ENCODE measurements around the gene CLASP2. TPM values are rescaled to one million over a fixed set of nuclear protein-coding genes. Genes with fewer than 3 reads are reported as not detected.

The CLASP2 gene
- total RNA-seq, 2 donors from 2014 or later = 34.8 to 47.8 TPM

GRCh38 chr3:33592999-33593398 is 125.1 kb downstream of the CLASP2 start:
- no peak for ATAC-seq
- Histone ChIP-seq H3K36me3 (replicated peaks in 1 of 2; ENCODE audit: insufficient read depth in 1 of 2, low read depth in 2 of 2) (peaks cover 0 to 9% of the 10 kb centered on the region in 2 donors), H3K27ac (no peak overlapping the region), H3K9me3 (no peaks in the 10 kb centered on the region), H3K27me3 (no peaks in the 10 kb centered on the region), H3K4me3 (no peak overlapping the region), H3K4me1 (no peaks in the 10 kb centered on the region)
- TF ChIP-seq CTCF (IDR thresholded peaks at IDR 0.05) = no peak
- no peak for TF ChIP-seq POLR2A (IDR thresholded peaks at IDR 0.05)
- intact Hi-C loops (cut with DNase I) = no loop called here
- DNase-seq = no peak
- 82 to 92% methylated on average over 1 of the region's 1 CpG for WGBS, 2 donors

DNA sequence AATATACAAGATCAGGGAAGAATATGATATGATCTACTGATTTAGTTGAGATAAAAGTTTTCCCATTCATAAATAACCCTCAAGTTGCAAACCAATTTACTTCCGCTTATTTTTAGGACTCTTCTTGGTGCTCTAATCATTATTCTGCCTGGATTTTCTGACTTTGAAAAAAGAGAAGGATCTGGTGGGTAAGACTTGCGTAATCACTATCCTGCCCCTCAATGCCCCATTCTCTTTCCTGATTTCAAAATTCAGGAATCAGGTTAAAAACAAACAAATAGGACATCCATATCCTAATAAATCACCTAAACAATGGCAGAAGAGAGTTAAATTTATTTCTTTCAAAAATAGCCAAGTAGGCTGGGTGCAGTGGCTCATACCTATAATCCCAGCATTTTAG is 127.5 kb downstream of the CLASP2 start:
- no peak overlapping the region for H3K27ac ChIP-seq
- no peak for ATAC-seq
- TF ChIP-seq CTCF (IDR thresholded peaks at IDR 0.05) = no peak
- TF ChIP-seq POLR2A (IDR thresholded peaks at IDR 0.05) = no peak
- no peak overlapping the region for H3K4me3 ChIP-seq
- intact Hi-C loops (cut with DNase I) = no loop called here
- H3K9me3 ChIP-seq = no peaks in the 10 kb centered on the region
- H3K36me3 ChIP-seq (replicated peaks in 1 of 2; ENCODE audit: insufficient read depth in 1 of 2, low read depth in 2 of 2) = peaks cover 0 to 9% of the 10 kb centered on the region in 2 donors
- 97 to 98% methylated on average over 2 of the region's 2 CpGs for WGBS, 2 donors
- DNase-seq = no peak
- H3K27me3 ChIP-seq = no peaks in the 10 kb centered on the region
- H3K4me1 ChIP-seq = no peaks in the 10 kb centered on the region

DNA sequence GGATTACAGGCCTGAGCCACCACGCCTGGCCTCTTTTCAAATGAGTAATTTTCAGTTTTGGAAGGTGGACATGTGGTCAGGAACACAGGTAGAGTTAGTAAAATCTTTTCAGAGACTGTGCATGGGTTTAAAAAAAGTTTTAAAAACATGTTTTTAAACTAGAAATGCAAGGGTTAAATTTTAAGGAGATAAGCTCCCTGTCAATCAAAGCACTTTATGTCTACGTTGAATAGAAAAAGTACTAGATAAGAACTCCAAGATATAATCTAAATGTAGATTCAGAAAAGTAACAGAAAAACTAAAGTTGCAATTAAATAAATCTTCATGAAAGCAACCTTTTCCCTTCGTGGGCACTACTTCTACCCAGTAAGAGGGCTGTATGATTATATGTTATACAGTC is 131.7 kb downstream of the CLASP2 start:
- Histone ChIP-seq H3K36me3 (replicated peaks in 1 of 2; ENCODE audit: insufficient read depth in 1 of 2, low read depth in 2 of 2) (peaks cover 3% of the 10 kb centered on the region in 2 donors), H3K4me1 (no peaks in the 10 kb centered on the region), H3K27me3 (no peaks in the 10 kb centered on the region), H3K27ac (no peak overlapping the region), H3K4me3 (no peak overlapping the region), H3K9me3 (no peaks in the 10 kb centered on the region)
- TF ChIP-seq POLR2A (IDR thresholded peaks at IDR 0.05) = no peak
- no peak for TF ChIP-seq CTCF (IDR thresholded peaks at IDR 0.05)
- intact Hi-C loops (cut with DNase I) = no loop called here
- ATAC-seq = no peak
- no peak for DNase-seq
- 61 to 63% methylated on average over 3 of the region's 3 CpGs for WGBS, 2 donors

DNA sequence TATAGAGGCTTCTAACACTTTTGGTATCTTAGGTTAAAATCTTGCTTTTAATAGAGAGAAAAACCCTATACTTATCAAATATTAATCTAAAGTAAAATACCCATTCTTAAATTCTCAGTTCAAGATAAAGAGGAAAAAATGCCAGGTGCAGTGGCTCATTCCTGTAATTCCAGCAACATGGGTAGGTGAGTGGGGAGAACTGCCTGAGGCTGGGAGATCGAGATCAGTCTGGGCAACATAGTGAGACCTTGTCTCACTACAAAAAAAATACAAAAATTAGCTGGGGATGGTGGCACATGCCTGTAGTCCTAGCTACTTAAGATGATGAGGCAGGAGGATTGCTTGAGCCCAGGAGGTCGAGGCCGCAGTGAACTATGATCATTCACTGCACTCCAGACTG is 135.8 kb downstream of the CLASP2 start:
- DNase-seq (no peak), ATAC-seq (no peak)
- H3K4me1 ChIP-seq = no peaks in the 10 kb centered on the region
- H3K4me3 ChIP-seq = no peak overlapping the region
- H3K9me3 ChIP-seq = no peaks in the 10 kb centered on the region
- 93 to 96% methylated on average over 3 of the region's 3 CpGs for WGBS, 2 donors
- H3K27ac ChIP-seq = no peak overlapping the region
- no peaks in the 10 kb centered on the region for H3K27me3 ChIP-seq
- intact Hi-C loops (cut with DNase I) = no loop called here
- TF ChIP-seq CTCF (IDR thresholded peaks at IDR 0.05) (no peak), POLR2A (IDR thresholded peaks at IDR 0.05) (no peak)
- peaks cover 0 to 3% of the 10 kb centered on the region in 2 donors for H3K36me3 ChIP-seq (replicated peaks in 1 of 2; ENCODE audit: insufficient read depth in 1 of 2, low read depth in 2 of 2)

- DNase-seq = no peak
- Histone ChIP-seq H3K27ac (no peak overlapping the region), H3K36me3 (replicated peaks in 1 of 2; ENCODE audit: insufficient read depth in 1 of 2, low read depth in 2 of 2) (peaks cover 0 to 3% of the 10 kb centered on the region in 2 donors), H3K27me3 (no peaks in the 10 kb centered on the region), H3K4me1 (no peaks in the 10 kb centered on the region), H3K4me3 (no peak overlapping the region), H3K9me3 (no peaks in the 10 kb centered on the region)
- 82 to 86% methylated on average over 10 of the region's 10 CpGs for WGBS, 2 donors
- no peak for ATAC-seq
- TF ChIP-seq POLR2A (IDR thresholded peaks at IDR 0.05) (no peak), CTCF (IDR thresholded peaks at IDR 0.05) (no peak)
- intact Hi-C loops (cut with DNase I) = no loop called here
These were observed 136.4 kb downstream of the CLASP2 start for GRCh38 chr3:33581666-33582065.

Measured in body of pancreas (tissue), 4 donors.